Breast epithelium (tissue), 3 donors: ENCODE measurements around the gene CA9.

Source experiments
- CTCF ChIP-seq, 3 donors: fragments of 450-650 bp; IDR thresholded peaks; one replicate each; pipeline ENCODE4 v1.5.1; 2016 to 2017; ENCODE audit warnings: antibody characterized with exemption in 3 of 3, mild to moderate bottlenecking in 3 of 3, moderate library complexity in 3 of 3
- POLR2A ChIP-seq: fragments of 450-650 bp; IDR thresholded peaks from one replicate; pipeline ENCODE4 v1.6.1; 2016; ENCODE audit warnings: antibody characterized with exemption, mild to moderate bottlenecking, moderate library complexity
- POLR2AphosphoS5 ChIP-seq, 3 donors: sonication (generic); formaldehyde crosslinking; IDR thresholded peaks; one replicate each; pipeline ENCODE4 v1.6.1; 2017; ENCODE audit warnings: antibody characterized with exemption in 3 of 3

GRCh38 chr9:35679091-35679490, 5.4 kb downstream of the CA9 start:
- no peak for TF ChIP-seq POLR2A
- TF ChIP-seq CTCF (IDR thresholded peaks at IDR 0.05), result no peak
- TF ChIP-seq POLR2AphosphoS5 (IDR thresholded peaks at IDR 0.05), result no peak
